ENCODE measurements around the gene MUC5AC.

DNA sequence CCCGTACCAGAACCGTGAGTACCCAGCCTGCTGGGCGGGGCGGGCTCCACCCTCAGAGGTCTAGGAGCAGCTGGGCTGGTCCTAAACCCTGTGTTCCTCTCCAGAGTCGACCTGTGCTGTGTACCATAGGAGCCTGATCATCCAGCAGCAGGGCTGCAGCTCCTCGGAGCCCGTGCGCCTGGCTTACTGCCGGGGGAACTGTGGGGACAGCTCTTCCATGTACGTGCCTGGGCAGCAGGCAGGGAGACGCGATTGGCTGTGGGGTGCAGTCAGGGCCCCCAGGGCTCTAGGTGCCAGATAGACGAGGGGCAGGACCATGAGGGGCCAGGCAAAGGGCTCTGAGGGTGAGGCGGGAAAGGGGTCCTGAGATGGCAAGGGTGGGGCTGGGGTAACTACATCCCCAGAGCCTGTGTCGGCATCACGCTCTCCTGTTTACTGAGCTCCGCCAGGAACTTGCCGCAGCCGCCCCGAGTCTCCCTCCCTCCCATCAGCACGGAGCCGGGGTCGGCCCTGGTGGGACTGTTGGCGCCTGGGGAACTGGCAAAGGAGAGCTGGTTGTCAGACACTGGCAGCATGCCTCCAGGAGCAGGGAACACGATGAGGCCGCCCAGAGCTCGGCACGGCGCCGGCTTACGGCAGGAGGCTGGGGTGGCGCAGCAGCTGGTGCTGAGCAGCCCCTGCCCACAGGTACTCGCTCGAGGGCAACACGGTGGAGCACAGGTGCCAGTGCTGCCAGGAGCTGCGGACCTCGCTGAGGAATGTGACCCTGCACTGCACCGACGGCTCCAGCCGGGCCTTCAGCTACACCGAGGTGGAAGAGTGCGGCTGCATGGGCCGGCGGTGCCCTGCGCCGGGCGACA is 42.2 kb downstream of the MUC5AC start:
- no peak for TF ChIP-seq CTCF (IDR thresholded peaks at IDR 0.05)
- TF ChIP-seq POLR2A (IDR thresholded peaks at IDR 0.05): no peak
